Stimulated activated naive CD8-positive, alpha-beta T cell treated with anti-CD3 and anti-CD28 coated beads, Interleukin-15, Interleukin-2, amounts not matched to agents 100 ng/mL and 50 ng/mL, for 24 hours (primary cell): ENCODE results near the gene TUBB4A.

Experiments
- H3K27ac Mint-ChIP-seq: one replicate; pipeline ENCODE4 v1.8.0; 2021; ENCODE audit warnings: mild to moderate bottlenecking, mixed read lengths
- H3K27me3 Mint-ChIP-seq: one replicate; pipeline ENCODE4 v1.8.0; 2021; ENCODE audit warnings: mixed read lengths
- H3K36me3 Mint-ChIP-seq: one replicate; pipeline ENCODE4 v1.8.0; 2021; ENCODE audit warnings: low read depth, mixed read lengths
- H3K4me1 Mint-ChIP-seq: one replicate; pipeline ENCODE4 v1.8.0; 2021; ENCODE audit warnings: low read depth, mixed read lengths
- H3K4me3 Mint-ChIP-seq: one replicate; pipeline ENCODE4 v1.8.0; 2021; ENCODE audit warnings: mild to moderate bottlenecking, mixed read lengths
- H3K9me3 Mint-ChIP-seq: one replicate; pipeline ENCODE4 v1.8.0; 2021; ENCODE audit warnings: mixed read lengths

Gene TUBB4A

DNA sequence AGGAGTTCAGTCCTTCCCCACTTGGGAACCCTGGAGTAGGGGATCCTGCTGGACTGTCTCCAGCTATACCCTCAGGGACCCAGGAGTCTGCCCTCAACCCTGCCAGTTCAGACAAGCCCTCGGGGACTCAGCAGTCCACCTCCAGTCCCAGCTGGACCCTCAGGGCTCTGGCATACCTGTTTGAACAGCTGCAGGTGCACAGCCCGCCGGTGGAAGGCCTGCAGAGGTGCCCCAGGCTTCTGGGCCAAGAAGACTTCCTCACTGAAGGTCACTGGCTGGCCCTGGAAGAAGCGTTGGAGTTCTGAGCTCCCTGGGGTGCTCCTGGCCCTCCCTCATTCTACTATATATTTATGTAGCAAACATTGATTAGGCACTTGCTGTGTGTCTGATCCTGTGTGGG lies 29.4 kb downstream of the TUBB4A start:
- H3K27ac Mint-ChIP-seq: no peak overlapping the region

DNA sequence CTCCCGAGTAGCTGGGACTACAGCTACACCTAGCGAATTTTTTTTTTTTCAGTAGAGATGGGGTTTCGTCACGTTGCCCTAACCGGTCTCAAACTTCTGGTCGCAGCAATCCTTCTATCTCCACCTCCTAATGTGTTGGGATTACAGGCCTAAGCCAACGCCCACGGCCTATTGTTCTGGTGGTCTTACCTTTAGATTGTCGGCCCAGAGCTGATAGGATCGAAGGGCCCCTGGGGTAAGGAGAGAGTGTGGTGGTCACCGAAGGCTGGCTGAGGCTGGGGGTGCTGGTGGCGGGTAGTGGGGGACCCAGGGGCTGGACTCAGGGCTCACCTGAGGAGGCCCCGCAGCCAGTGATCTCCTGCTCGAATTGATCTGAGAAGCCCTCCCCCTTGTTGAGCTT lies 31.0 kb downstream of the TUBB4A start:
- Mint-ChIP-seq H3K36me3 (peaks cover 26% of the 10 kb centered on the region), H3K4me3 (no peak overlapping the region), H3K4me1 (no peaks in the 10 kb centered on the region), H3K9me3 (no peaks in the 10 kb centered on the region), H3K27me3 (no peaks in the 10 kb centered on the region), H3K27ac (no peak overlapping the region)

More for the DNA sequence above, 29.4 kb downstream of the TUBB4A start:
- Mint-ChIP-seq H3K36me3 (peaks cover 29% of the 10 kb centered on the region), H3K27me3 (no peaks in the 10 kb centered on the region), H3K9me3 (no peaks in the 10 kb centered on the region), H3K4me1 (no peaks in the 10 kb centered on the region), H3K4me3 (no peak overlapping the region)

DNA sequence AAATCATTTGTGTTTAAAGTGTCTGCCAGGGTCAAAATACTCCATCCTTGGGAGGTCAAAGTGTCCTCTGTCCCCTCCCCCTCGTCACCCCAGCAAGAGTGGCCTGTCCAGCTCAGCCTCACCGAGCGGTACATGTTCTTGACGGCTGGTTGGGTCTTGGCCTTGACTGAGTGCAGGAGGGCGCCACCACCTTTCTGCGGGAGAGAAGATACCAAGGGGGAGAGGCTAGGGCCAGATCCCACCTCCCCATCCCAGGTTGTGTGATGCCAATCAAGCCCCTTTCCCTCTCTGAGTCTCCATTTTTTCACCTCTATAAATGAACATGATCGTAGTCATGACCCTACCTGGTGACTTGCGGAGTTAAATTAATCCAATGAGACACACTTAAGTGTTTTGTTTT lies 31.9 kb downstream of the TUBB4A start:
- Mint-ChIP-seq H3K9me3 (no peaks in the 10 kb centered on the region), H3K4me1 (no peaks in the 10 kb centered on the region), H3K4me3 (no peak overlapping the region), H3K27ac (no peak overlapping the region), H3K36me3 (peaks cover 22% of the 10 kb centered on the region), H3K27me3 (no peaks in the 10 kb centered on the region)

DNA sequence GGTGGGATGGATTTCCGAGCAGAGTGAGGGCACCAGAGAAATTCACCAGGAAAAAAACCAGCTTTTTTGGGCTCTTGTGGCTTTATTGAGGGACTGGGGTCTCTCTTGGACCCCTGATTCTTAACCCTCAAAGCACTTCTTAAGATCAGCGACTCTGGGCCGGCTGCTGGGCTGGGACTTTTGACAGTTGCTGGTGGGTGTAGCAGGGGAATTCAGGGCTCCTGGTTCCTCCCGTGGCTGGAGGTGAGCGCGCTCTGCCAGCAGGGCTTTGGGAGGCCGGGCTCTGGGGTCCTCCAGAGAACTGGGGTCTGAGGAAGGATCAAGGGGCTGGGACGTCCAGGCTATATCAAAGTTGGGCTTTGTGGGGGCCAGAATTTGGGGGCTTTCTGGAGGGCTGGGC lies 34.7 kb downstream of the TUBB4A start:
- Mint-ChIP-seq H3K9me3 (no peaks in the 10 kb centered on the region), H3K4me3 (no peak overlapping the region), H3K27ac (no peak overlapping the region), H3K27me3 (no peaks in the 10 kb centered on the region), H3K36me3 (peaks cover 17% of the 10 kb centered on the region), H3K4me1 (no peaks in the 10 kb centered on the region)

DNA sequence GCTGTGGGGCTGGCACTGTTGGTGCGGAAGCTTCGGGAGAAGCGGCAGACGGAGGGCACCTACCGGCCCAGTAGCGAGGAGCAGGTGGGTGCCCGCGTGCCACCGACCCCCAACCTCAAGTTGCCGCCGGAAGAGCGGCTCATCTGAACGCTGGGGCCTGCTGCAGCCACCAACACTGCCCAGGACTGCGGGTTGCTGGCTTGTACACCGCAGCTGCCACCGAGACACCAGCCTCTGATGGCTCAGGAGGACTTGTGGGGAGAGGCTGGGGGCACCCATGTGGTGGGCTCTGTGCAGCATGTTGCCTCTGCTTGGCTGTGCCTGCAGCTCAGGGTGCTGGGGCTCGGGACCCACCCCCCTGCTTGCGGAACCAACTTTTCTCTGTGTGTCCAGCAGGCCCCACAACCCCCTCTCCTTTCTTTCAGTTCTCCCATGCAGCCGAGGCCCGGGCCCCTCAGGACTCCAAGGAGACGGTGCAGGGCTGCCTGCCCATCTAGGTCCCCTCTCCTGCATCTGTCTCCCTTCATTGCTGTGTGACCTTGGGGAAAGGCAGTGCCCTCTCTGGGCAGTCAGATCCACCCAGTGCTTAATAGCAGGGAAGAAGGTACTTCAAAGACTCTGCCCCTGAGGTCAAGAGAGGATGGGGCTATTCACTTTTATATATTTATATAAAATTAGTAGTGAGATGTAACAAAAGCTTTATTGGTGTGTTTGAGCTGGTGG lies 35.4 kb downstream of the TUBB4A start:
- H3K4me3 Mint-ChIP-seq: no peak overlapping the region
- H3K9me3 Mint-ChIP-seq: no peaks in the 10 kb centered on the region
- H3K27ac Mint-ChIP-seq: no peak overlapping the region
- peaks cover 17% of the 10 kb centered on the region for H3K36me3 Mint-ChIP-seq
- no peaks in the 10 kb centered on the region for H3K4me1 Mint-ChIP-seq
- no peaks in the 10 kb centered on the region for H3K27me3 Mint-ChIP-seq

DNA sequence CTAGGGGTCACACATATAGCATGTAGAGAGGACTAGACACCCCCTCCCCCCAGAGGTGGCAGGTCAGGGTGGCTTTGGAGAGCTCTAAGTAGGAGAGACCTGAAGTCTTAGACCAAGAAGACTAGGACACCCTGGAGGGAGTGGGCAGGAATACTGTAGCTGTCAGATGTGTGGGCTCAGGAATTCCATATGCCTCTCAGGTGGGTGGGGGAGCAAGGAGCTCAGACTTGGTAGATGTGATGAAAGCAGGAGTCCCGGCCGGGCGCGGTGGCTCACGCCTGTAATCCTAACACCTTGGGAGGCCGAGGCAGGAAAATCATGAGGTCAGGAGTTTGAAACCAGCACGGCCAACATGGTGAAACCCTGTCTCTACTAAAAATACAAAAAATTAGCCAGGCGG lies 36.4 kb downstream of the TUBB4A start:
- Mint-ChIP-seq H3K27ac (no peak overlapping the region), H3K9me3 (no peaks in the 10 kb centered on the region), H3K36me3 (peaks cover 17% of the 10 kb centered on the region), H3K4me1 (peaks cover under 1% of the 10 kb centered on the region), H3K27me3 (no peaks in the 10 kb centered on the region), H3K4me3 (no peak overlapping the region)

DNA sequence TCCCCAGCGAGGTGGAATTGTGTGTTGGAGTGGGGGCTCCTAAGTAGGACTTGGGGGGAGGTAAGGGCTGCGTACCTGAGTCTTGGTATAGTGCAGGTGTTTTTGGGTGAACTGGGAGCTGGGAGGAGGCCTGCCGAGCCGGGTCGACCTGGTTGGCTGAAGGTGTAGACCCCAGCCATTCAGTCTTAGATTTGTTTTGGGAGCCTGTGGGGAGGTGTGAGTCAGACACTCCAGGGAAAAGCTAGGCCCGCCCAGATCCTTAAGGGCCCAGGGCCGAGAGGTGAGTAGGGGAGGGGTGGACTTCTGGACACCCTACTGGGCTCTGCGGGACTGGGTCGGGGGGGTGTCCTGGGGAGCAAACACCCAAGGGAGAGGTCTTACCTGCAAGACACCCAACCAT lies 37.1 kb downstream of the TUBB4A start:
- H3K9me3 Mint-ChIP-seq: no peaks in the 10 kb centered on the region
- peaks cover 6% of the 10 kb centered on the region for H3K4me1 Mint-ChIP-seq
- H3K27ac Mint-ChIP-seq: no peak overlapping the region
- no peaks in the 10 kb centered on the region for H3K27me3 Mint-ChIP-seq
- H3K36me3 Mint-ChIP-seq: peaks cover 13% of the 10 kb centered on the region
- no peak overlapping the region for H3K4me3 Mint-ChIP-seq

DNA sequence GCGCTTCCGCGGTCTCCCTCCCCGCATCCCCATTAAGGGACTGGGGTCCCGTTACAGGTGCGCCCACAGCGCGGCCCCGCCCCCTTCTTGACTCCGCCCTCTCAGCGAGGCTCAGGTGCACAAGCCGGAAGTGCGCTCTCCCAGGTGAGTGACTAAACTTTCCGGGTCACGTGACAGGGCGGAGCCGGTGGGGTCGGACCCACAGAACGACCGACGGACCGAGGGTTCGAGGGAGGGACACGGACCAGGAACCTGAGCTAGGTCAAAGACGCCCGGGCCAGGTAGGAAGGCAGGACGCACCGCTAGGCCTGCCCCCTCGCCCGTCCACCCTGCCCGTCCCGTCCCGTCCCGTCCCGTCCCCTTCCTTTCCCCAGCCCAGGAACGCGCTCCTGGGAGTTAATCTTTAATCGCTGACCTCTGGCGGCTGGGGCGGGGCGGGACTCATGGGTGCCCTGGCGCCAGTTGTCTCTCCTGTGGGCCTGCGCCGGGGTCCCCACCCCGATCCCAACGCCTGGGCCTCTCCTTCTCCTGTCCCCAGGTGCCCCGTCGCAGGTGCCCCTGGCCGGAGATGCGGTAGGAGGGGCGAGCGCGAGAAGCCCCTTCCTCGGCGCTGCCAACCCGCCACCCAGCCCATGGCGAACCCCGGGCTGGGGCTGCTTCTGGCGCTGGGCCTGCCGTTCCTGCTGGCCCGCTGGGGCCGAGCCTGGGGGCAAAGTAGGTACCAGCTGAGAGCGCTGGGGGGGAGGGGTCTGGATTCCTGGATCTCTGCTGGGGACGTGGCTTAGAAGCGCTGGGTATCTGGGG lies 37.8 kb downstream of the TUBB4A start, which contains the start of gene CRB3:
TSS of gene CRB3 (plus strand) at position 202 of the 804 bp plus-strand sequence. CDS start at position 633, 431 bp downstream.
- H3K4me1 Mint-ChIP-seq: peaks cover 9% of the 10 kb centered on the region

DNA sequence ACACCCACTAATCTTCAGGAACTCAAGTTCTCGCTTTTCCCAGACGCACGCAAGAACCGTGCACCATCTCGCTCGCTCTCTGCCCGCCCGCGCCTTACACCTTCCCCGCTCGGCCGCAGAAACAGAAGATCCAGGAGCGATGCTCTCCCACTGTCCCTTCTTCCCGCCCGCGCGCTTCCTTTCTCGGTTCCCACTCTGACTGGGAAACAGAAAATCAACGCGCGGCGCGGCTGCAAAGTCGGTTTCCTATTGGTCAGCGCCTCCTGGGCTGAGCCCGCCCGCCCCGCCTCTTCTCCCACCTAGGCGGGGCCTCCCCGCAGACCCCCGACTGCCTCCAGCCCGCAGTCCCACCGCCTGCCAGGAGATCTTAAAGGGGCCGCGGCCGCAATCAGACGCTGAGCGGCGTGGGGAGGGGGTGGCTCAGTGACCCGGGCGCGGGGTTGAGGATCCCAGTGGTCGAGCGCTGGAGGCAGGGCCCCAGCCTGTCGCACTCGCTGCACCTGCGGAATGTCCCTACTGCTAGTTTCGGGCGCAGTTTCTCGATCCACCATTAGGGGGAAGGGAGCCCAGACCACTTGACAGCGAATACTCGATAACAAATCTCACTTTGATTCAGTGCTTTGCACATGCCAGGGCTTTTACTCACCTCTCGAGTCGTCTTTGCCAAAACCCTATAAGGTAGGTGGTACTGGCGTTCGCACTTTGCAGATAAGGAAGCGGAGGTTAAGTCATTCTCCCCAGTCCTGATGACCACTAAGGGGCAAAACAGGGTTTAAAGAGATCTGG lies 41.8 kb downstream of the TUBB4A start:
- Mint-ChIP-seq H3K27ac (peak overlapping the region; percentile 87), H3K27me3 (no peaks in the 10 kb centered on the region), H3K4me1 (peaks cover 22% of the 10 kb centered on the region), H3K4me3 (peak overlapping the region; percentile 87), H3K36me3 (peaks cover 3% of the 10 kb centered on the region), H3K9me3 (peaks cover 2% of the 10 kb centered on the region)

More for the DNA sequence above, 37.8 kb downstream of the TUBB4A start, which contains the start of gene CRB3:
- Mint-ChIP-seq H3K36me3 (peaks cover 6% of the 10 kb centered on the region), H3K27ac (no peak within 1 kb of the TSS), H3K9me3 (no peaks in the 10 kb centered on the region), H3K4me3 (no peak within 1 kb of the TSS), H3K27me3 (no peaks in the 10 kb centered on the region)

DNA sequence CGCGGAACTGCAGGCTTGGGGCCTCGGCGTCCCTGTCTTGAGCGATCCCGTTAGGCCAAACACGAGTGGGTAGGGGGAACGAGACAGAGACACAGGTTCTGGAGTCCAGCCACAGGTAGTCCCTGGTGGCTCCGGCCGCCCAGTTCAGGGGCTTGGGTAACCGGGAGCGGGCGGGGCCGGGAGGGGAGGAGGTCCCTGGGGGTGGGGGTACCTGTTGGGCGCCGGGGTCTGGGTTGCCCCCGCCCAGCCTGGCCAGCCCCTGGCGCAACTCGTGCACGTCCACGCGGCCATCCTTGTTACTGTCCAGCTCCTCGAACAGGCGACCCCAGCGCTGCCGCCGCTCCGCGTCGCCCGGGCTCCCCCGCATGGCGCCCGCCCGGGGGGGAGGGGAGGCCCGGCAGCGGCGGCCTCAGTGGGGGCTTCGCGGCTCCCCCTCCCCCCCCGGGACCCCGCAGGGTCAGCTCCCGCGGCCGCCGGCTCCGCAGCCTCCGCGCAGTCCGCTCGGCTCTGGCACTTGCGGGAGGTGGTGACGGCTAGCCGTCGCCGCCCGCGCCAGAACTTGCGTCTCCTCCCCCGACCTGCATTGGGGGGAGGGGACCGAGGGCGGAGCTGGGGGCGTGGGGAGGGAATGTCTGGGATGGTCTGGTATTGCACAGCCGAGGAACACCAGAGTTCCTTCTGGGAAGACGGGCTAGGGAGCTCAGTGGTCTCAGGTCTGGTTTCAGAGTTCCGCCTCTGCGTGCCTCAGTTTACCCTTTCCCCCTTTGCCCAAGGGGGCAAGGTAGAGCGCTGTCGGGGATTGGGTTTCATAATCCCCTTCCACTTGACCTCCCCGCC lies 42.6 kb downstream of the TUBB4A start, which contains the start of gene SLC25A23:
TSS of gene SLC25A23 (minus strand) at position 531 of the 837 bp plus-strand sequence. CDS start at position 367, 164 bp downstream.
- peaks cover 11% of the 10 kb centered on the region for H3K36me3 Mint-ChIP-seq
- H3K4me3 Mint-ChIP-seq: peak within 1 kb of the TSS; percentile 87
- peaks cover 7% of the 10 kb centered on the region for H3K9me3 Mint-ChIP-seq
- peak within 1 kb of the TSS; percentile 87 for H3K27ac Mint-ChIP-seq
- peaks cover 22% of the 10 kb centered on the region for H3K4me1 Mint-ChIP-seq
- no peaks in the 10 kb centered on the region for H3K27me3 Mint-ChIP-seq

DNA sequence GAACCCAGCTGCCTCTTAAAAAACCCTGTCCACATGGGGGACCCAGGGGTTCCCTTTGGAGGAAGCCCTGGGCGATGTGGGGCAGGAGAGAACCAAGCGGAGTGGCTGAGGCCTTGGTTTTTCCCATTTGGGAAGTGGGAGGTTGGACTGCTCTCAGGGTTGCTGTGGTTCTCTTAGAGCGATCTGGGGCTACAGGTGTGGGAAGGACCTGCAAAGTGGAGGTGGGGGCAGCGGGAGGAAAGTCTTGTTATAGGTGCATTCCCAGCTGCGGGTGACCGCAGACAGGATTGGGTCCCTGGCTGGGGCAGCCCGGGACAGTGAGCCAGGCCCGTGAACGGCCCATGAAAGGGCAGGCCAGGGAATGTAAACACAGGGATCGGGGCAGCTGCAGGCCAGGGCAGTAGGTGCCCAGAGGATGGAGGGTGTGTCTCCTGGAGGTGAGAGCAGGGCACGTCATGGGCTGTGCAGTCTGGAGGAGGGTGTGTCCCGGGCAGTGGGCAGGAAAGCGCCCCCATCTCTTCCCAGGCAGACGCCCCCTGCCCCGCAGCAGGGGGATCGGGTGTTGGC lies 43.3 kb downstream of the TUBB4A start:
- H3K27me3 Mint-ChIP-seq: no peaks in the 10 kb centered on the region
- H3K36me3 Mint-ChIP-seq: peaks cover 16% of the 10 kb centered on the region
- H3K9me3 Mint-ChIP-seq: peaks cover 7% of the 10 kb centered on the region

DNA sequence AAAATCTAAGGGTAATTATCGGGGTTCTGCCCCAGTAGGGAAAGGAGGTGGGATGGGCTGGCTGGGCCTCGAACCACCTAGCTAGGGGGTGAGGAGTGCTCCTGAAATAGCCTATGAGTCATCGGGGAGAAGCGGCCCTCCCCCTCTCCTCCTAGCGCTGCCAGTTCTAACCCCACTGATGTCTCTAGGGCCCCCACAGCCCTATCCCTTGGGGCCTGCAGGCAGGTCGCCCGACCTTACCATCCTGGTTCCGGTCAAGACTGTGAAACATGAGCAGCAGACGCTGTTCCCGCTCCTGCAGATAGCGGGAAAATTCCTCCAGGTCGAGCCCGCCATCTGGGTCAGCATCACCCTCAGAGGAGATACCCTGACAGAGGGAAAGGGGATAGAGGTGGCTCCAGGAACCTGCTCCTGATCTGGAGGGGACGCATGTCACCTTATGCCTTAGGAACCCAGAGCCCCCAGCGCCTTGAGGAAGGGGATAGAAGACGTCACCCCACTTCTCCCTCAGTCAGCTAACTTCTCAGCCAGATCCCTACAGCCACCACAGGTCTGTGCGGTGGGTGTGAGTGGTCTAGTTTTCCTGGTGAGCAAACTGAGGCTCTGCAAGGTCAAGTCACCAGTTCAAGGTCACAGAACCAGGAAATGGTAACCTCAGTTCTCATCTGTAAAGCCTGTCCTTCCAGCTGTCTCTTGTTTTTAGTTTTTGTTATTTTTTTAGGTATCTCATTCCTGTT lies 44.0 kb downstream of the TUBB4A start:
- Mint-ChIP-seq H3K27me3 (no peaks in the 10 kb centered on the region), H3K4me3 (peak overlapping the region; percentile 83), H3K9me3 (peaks cover 7% of the 10 kb centered on the region), H3K4me1 (peaks cover 22% of the 10 kb centered on the region), H3K36me3 (peaks cover 20% of the 10 kb centered on the region), H3K27ac (peak overlapping the region; percentile 77)

More for the DNA sequence above, 43.3 kb downstream of the TUBB4A start:
- Mint-ChIP-seq H3K27ac (peak overlapping the region; percentile 77), H3K4me3 (peak overlapping the region; percentile 83), H3K4me1 (peaks cover 22% of the 10 kb centered on the region)

DNA sequence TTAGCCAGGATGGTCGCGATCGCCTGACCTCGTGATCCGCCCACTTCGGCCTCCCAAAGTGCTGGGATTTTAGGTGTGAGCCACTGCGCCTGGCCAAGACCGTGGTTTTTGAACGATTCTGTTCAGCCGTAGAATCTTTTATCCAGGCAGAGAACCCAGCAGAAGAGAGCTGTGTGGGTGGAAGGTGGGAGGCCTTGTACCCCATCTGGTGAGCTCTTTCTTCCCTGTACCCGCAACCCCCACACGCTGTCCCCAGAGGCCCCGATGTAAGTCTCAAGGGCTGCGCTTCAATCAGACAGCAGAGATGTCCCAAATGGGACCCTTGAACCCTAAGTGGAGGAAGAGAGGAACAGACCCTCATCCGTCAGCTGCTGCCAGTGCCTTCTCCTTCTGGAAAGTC lies 46.2 kb downstream of the TUBB4A start:
- Mint-ChIP-seq H3K4me3 (no peak overlapping the region), H3K27ac (no peak overlapping the region), H3K36me3 (peaks cover 20% of the 10 kb centered on the region), H3K9me3 (peaks cover 7% of the 10 kb centered on the region), H3K27me3 (no peaks in the 10 kb centered on the region), H3K4me1 (peaks cover 22% of the 10 kb centered on the region)
